Stimulated activated CD8-positive, alpha-beta memory T cell treated with anti-CD3 and anti-CD28 coated beads, Interleukin-12 subunit alpha, Interleukin-12 subunit beta, amount 100 ng/mL, for 1 hour (primary cell): ENCODE data around the gene VWA5B2.

Experiments used
- DNase-seq: peaks from one replicate; pipeline ENCODE4 v3.0.0-alpha.2; 2020; ENCODE audit warnings: low read depth

VWA5B2 gene

DNA sequence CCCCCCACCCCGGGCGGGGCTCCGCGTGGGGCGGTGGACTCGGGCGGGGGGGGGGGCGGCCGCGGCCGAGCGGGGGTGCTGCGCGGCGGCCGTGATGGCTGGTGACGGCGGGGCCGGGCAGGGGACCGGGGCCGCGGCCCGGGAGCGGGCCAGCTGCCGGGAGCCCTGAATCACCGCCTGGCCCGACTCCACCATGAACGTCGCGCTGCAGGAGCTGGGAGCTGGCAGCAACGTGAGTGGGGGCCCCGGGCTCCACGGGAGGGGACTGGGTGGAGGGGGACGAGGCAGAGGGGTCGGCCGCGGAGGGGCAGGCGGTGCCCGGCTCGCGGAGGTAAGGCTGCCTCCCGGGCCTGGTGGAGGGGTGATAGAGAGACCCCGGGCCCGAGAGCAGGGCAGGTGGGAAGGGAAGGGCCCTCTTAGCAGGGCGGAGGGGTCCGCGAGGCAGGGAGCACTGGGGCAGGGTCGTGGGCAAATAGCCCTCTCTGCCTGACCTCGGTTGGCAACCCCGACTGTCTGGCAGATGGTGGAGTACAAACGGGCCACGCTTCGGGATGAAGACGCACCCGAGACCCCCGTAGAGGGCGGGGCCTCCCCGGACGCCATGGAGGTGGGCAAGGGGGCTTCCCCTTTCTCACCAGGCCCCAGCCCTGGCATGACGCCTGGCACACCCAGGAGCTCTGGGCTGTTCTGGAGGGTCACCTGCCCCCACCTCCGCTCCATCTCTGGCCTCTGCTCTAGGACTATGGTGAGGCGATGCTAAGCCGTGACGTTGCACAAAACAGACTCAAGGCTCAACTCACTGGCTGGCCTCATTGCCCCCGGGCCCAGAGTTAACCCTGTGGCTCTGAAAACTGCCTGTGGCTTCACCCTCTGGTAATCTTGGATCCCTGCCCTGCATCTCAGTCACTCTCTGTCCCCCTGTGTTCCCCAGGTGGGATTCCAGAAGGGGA, 46.9 kb downstream of the VWA5B2 start, which contains the start of gene ECE2:
Gene ECE2 (plus strand): TSS at position 62 of the 950 bp plus-strand sequence. CDS start 132 bp downstream, at position 194.
- DNase-seq, result no peak

DNA sequence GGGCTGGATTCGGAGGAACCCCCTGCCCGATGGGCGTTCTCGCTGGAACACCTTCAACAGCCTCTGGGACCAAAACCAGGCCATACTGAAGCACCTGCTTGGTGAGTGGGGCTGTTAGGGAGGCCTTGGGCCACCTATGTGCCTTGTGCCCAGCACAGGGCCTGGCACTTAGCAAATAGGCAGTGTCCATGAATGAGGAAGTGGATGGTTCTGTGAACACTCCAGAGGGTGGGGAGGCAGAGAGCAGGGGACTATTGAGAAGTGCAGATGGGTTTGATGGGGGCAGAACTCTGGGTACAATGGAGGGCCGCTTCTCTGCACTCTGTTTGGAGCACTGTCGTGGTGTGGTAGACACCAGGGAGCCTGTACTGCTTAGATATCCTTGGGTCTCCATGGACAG, 48.0 kb downstream of the VWA5B2 start:
- no peak for DNase-seq

DNA sequence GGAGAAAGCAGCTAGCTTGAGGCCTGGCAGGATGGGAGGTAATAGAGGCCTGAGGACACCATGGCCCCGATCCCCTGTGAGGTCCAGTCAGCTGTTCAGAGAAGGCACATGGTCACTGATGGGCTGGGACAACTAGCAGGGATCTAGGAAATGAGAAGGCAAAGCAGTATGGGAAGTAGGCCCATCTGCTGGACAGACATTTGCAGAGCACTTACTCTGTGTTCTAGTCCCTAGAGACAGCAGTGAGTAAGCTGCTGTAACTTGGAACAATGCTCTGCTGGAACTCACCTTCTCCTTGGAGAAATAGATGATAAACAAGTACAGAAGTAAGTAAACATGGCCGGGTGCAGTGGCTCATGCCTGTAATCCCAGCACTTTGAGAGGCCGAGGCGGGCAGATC, 53.6 kb downstream of the VWA5B2 start:
- no peak for DNase-seq

DNA sequence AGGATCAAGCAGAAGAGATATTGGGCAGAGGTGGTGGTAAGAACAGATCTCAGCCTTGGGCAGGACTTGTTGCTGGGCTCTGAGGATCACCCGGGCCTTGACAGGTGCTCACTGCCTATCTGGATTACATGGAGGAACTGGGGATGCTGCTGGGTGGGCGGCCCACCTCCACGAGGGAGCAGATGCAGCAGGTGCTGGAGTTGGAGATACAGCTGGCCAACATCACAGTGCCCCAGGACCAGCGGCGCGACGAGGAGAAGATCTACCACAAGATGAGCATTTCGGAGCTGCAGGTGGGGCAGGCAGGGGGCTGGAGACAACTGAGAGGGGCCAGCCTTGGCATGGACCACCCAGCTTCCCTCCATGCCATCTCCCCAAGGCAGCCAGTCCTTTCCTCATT, 54.3 kb downstream of the VWA5B2 start:
- no peak for DNase-seq

DNA sequence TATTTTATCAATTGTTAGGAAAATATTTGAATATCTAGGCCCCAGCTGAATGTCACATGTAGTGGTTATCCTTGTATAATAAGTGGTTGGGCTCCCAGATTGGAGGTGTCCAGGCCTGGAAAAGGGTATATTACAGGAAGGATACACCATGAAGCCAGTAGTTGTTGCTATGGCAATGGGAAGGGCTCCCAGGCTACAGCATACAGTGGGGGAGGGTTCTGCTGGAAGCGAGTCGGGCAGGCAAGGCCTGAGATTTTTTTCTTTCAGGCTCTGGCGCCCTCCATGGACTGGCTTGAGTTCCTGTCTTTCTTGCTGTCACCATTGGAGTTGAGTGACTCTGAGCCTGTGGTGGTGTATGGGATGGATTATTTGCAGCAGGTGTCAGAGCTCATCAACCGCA, 55.3 kb downstream of the VWA5B2 start:
- no peak for DNase-seq

DNA sequence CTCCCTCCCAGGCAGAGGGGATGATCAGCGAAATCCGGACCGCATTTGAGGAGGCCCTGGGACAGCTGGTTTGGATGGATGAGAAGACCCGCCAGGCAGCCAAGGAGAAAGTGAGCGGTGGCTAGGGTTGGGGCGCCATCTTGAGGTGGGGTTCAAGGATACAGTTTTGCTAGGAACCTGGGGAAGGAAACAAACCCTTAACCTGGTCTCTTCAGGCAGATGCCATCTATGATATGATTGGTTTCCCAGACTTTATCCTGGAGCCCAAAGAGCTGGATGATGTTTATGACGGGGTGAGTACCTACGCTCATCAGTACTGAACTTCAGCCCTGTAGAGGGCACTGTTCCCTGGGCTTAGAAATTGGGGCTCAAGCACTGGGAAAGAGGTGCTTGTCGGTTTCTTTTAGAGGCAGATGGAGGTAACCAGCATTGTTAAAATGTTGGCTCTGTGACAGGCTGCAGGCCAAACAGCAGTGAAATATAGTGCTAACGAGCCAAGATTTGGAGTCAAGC, 60.1 kb downstream of the VWA5B2 start:
- peak; percentile 33 for DNase-seq

DNA sequence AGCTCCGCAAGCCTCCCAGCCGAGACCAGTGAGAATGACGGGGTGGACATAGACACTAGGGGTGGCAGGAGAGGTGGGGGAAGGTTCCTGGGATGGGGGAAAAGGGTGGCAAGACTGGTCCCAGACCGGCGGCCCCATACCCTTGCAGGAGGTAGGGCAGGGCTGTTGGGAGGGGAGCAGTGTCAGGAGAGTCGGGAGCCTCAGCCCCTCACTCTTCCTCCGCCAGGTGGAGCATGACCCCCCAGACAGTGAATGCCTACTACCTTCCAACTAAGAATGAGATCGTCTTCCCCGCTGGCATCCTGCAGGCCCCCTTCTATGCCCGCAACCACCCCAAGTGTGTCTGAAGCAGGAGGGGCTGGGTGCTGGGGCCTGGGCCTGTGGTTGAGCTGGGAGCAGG, 60.9 kb downstream of the VWA5B2 start:
- no peak for DNase-seq

DNA sequence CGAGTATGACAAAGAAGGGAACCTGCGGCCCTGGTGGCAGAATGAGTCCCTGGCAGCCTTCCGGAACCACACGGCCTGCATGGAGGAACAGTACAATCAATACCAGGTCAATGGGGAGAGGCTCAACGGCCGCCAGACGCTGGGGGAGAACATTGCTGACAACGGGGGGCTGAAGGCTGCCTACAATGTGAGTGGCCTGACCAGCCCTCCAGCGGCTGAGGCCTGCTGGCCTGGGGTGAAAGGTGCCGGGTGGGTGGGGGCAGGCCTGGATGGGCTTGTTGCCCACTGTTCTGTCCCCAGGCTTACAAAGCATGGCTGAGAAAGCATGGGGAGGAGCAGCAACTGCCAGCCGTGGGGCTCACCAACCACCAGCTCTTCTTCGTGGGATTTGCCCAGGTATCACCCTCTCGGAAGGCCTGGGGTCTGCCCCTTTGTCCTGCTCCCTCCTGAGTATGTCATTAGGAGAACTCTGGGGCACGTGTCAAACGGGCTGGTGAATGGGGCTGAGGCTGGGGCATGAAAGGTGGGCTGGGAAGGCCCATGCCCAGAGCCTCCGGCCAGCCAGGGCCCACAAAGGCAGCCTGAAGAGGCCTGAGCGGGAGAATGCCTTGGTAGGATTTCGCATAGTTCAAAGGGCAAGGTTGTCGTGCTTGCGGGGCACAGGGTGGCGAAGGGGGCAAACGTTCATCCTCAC, 61.8 kb downstream of the VWA5B2 start:
- DNase-seq, result no peak
